Activated CD4-positive, alpha-beta T cell treated with anti-CD3 and anti-CD28 coated beads for 48 hours (primary cell): ENCODE data around the gene SMC3.

Experiments used
- DNase-seq: peaks from one replicate; pipeline ENCODE4 v3.0.0-alpha.2; 2020

SMC3 gene

DNA sequence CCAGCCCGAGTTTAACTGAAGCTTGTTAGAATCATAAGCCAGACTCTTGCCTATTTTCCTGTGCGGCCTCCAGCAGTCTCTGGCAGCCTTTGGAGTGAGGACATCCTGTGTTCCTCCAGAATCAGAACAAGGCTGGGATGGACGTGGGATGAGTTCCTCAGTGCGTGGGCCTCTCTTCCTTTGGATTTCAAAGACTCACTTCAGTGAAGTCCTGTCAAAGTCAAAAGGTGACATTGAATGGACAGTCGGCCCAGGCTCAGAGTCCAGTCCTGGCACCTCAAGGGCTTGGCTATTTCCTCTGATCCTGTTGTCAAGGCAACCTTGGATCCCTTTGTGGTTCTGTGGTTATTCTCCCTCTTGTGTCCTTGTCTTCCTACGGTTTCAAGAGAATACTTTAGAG is 21.4 kb upstream of the SMC3 start:
- no peak for DNase-seq

- DNase-seq: no peak
These were observed 20.9 kb upstream of the SMC3 start for GRCh38 chr10:110546499-110547110.

DNA sequence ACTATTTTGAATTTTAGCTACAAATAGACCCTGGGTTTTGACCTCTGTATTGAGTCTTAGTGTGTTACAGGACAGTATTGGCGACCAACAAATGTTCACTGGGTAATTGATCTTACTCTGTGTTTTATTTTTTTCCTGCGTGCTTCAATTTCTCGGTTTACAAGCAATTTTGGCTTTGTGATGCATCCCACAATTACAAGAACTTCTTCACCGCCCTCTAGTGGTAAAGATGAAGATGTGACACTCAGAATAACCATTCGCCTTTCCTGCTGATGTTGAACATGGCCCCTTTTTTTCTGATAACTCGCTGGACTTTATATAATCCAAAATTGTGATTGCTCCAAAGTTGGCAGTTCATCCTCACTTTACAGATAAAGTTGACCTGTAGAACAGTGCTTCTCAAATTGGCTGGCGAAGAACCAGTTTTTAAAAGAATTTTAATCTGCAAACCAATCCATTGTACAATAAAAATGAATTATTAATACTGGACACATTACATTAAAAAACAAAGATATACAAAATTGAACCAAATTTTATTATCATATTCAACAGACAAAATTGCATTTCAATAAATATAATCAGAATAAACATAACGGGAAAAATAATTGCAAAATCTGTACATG is 20.2 kb upstream of the SMC3 start:
- DNase-seq: no peak

DNA sequence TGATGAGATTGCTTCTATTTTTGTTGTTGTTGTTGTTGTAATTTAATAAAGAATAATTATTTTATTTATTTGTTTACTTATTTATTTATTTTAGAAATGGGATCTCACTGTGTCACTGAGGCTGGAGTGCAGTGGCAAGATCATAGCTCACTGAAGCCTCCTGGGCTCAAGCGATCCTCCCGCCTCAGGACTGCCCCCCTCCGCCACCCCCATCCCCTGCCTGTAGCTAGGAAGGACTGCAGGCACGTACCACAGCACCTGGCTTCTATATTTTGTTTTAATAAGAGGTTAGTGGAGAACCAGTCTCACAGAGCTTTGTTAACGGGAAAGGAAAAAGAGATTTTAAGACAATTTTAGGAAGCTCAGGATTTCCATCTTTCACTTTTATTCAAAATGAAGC is 19.5 kb upstream of the SMC3 start:
- DNase-seq: no peak

DNA sequence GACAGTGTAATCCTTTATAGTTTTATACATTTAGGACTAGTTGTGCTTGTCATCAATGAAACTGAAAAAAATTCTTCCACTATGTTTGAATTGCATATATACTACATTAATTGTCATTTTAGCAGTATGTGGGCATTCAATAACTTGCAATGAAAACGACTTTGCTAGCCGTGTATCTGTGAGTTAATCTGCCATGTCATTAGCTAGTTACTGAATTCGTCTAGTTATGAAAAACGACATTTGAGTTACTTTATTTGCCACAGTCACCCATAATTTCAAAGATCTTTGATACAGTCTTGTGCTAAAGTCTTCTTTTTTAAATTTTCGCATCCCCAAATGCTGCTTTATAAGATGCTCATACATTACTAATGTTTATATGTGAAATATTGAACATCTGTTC is 18.3 kb upstream of the SMC3 start:
- DNase-seq: no peak

DNA sequence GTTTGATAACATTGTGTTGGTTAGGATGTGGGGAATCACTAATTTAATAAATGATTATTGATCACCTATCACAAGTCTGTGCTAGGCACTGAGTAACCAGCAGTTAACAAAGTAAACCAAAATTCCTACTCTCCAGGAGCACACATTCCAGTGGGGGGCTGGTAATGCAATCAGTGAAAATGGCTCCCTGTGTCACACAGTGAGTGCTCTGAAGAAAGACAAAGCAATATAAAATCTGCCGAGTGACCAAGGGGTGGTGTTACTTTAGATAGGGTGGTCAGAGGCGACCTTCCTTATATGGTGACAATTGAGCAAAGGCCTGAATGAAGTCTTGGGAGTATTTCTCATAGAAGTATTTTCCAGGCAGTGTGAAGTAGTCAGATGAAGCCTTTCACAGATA is 13.6 kb upstream of the SMC3 start:
- no peak for DNase-seq

DNA sequence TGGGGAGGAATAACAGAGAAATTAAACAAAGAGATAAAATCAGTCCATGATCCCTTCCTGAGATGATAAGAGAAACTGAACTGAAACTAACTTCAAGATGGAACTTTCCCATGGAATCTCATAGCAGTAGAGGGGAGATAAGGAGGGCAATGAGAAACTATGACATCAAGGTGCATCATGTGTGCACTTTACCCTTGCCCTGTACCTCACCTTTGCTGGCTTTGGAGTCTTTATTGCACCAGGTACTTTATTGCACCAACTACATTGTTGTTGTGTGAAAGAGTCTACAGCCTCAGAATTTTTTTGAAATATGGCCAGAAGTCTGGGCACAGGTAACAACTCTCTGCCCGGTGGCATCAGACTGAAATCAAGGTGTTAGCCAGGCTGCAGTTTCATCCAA is 11.2 kb upstream of the SMC3 start:
- DNase-seq: no peak

GRCh38 chr10:110556969-110557601 is 10.4 kb upstream of the SMC3 start:
- peak; percentile 81 for DNase-seq

- DNase-seq: no peak
These were observed 9.5 kb upstream of the SMC3 start for GRCh38 chr10:110558041-110558440.

DNA sequence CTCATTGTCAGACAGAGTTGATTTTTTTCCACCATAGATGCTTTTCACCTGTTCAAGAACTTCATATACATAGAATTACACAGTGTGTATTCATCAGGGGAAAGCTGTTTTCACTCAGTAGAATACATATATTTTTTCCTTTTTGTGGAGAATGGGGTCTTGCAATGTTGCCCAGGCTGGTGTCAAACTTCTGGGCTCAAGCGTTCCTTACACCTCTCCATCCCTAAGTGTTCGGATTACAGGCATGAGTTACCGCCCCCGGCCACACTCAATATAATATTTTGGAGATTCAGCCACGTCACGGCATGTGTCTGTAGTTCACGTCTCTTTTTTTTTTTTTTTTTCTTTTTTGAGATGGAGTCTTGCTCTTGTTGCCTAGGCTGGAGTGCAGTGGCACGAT is 7.5 kb upstream of the SMC3 start:
- DNase-seq: no peak

- no peak for DNase-seq
These were observed 6.2 kb upstream of the SMC3 start for GRCh38 chr10:110561292-110561691.

GRCh38 chr10:110562348-110562747 is 5.1 kb upstream of the SMC3 start:
- DNase-seq: no peak

DNA sequence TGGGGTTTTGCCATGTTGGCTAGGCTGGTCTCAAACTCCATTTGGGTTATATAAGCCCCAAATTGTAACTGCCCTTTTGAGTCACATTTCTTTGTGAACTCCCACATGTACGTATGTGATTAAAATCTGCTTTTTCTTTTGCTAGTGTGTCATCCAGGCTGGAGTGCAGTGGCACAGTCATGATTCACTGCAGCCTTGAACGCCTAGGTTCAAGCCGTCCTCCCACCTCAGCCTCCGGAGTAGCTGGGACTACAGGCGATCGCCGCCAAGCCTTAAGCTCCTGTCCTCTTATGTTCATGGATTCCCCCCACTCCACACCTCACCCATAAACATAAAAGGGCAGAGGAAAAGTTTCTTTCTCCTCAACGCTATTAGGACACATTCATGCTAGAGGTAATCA is 4.4 kb upstream of the SMC3 start:
- DNase-seq: peak; percentile 19

- DNase-seq: no peak
These were observed 859 bp upstream of the SMC3 start for GRCh38 chr10:110566472-110567200.

DNA sequence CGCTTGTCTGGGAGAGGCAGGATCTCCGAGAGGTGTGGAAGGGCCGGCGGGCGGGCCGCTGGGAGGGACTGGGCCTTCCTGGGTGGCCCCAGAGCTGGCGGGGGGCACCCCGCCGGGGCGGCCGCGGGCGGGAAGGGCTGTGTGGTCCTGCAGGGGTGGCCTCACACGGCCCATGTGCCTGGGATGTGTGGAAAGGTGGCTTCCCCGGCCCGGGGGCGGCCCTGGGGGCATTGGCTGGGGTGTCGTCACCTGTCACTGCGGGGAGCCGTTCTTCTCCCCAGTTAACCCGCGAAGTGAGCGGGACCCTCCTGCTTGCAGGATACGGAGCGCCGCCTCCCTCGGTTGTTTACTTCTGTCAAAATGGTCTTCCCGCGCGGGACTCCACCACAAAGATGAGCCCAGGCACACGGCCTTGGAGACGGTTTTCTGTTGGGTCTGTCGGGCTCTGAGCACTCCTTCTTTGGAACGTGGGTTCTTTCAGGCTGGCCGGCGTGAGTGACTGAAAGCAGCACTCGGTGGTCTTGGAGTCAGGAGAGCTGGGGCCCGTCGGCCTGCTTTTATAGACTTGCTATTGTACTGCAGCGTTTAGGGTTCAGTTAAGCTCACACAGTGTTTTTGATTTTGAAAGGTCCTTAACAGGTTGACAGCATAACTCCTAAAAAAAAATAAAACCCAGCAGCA is 700 bp downstream of the SMC3 start:
- DNase-seq: peak; percentile 70

DNA sequence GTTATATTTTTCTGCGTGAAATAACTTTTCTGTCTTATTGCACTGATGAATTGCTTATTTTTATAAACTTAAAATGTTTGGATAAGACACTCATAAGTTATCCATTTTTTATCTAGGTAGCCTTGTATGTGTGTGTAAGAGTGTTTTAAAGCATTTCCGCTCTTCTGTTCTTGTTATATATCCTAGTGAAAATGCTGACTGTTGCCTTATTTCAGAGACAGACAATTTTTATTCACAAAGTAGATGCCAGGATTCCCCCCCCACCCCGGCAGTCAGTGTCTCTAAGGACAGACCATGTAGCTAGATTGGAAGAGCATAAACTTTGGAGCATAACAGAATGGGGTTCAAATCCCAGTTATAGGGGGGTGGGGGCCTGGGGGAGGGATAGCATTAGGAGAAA is 1.6 kb downstream of the SMC3 start:
- no peak for DNase-seq

GRCh38 chr10:110569736-110570135 is 2.2 kb downstream of the SMC3 start:
- no peak for DNase-seq

GRCh38 chr10:110571093-110571743 is 3.7 kb downstream of the SMC3 start:
- DNase-seq: no peak

GRCh38 chr10:110572862-110573261 is 5.4 kb downstream of the SMC3 start:
- DNase-seq: no peak

DNA sequence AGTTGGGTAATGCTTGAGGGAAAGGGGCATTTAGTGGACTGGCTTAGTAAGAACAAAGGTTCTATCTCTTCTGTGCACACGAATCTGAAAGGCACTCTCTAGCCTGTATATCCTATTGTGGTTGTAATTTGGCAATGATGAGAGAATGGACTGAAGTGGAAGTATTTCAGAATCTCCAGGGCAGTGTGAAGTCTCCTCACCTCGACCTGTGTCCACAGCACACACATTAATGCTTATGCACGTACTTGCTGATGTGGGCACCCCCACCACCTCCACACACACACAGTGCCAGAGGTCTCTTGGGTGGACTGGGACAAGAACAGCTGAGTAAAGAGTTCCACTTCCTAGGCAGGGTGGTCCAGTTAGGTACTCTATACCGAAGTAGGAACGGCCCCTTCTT is 6.9 kb downstream of the SMC3 start:
- no peak for DNase-seq

- DNase-seq: no peak
These were observed 8.7 kb downstream of the SMC3 start for GRCh38 chr10:110576220-110576619.

DNA sequence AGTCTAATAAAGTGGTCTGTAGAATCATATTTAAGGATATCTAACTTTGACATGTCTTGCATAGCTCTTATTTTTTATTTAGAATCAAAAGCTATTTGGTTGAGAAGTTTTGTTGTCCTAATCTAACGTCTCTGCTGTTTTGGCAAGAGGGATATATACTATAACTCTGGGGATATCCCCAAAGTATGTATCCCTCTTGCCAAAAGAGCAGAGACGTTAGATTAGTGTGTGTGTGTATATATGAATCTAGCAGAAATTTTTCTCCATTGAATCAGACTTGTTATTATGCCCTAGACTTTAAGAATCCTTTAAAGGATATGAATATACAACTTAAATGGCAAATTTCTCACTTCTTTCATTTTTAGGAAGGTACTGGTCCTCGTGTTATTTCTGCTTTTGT is 9.6 kb downstream of the SMC3 start:
- DNase-seq: no peak

GRCh38 chr10:110584006-110584405 is 16.5 kb downstream of the SMC3 start:
- no peak for DNase-seq
